Measurements from ENCODE around the gene NEK4. TPM values are rescaled to one million over a fixed set of nuclear protein-coding genes. Genes with fewer than 3 reads are reported as not detected.

Gene NEK4
- polyA plus RNA-seq, 1 donor (not counting 4 experiments of a cell fraction or from before 2014, with no cell fraction given), result 13.6 TPM

DNA sequence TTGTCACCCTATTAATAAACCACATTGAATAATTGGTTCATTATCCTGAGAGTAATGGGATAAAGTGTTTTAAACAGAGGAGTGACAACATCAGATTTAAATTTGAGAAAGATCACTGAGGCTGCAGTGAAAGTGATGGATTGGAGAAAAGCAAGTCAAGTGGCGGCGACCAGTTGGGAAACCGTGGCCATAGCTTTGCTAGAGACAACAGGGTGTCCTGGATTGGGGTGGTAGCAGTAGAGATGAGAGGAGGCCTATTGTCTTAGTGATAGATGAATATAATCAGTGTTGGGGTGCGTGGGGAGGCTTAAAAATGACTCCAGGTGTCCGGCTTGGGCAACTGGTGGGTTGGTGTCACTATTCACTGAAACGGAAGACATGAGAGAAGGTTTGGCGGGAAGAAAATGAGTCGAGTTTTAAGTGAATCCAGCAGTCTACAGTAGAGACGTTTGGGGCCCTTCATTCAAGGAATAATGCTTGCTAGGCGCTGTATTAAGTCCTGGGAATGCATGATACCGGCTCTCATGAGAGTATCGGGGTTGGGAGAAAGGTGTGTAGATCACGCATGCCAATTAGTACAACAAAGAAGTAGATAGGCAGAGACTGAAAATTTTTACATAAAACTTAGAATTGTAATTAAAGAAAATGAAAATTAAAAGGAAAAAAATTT, 819 bp downstream of the NEK4 start:
- H3K4me3 ChIP-seq (ENCODE audit: control insufficient read depth in 2 of 3, extremely low read depth in 1 of 3, insufficient read depth in 2 of 3, low read depth in 1 of 3, low read length in 3 of 3), result peak overlapping the region; percentile 71 to 85 (median 81)
- H3K27me3 ChIP-seq (ENCODE audit: control insufficient read depth, extremely low read depth, insufficient read depth, low read length), result no peaks in the 10 kb centered on the region
- FAIRE-seq (no peak), DNase-seq (ENCODE audit: low read depth, low spot score) (no peak)
- H2AFZ ChIP-seq (ENCODE audit: control insufficient read depth, low read length), result peak overlapping the region; percentile 83
- dilution Hi-C loops (cut with MboI; ENCODE audit: extremely low pct_ligation_motif_present, low sequenced_read_pairs), result no loop called here
- no peaks in the 10 kb centered on the region for H4K20me1 ChIP-seq (ENCODE audit: control insufficient read depth, extremely low read depth, insufficient read depth, low read length)
- peak overlapping the region; percentile 79 for H3K9ac ChIP-seq (ENCODE audit: control insufficient read depth, extremely low read depth, insufficient read depth, low read length)
- H3K4me2 ChIP-seq (ENCODE audit: control insufficient read depth, extremely low read depth, insufficient read depth, low read depth, low read length), result peak overlapping the region; percentile 96
- peaks cover 4% of the 10 kb centered on the region in 2 experiments for H3K36me3 ChIP-seq (ENCODE audit: control insufficient read depth in 2 of 2, extremely low read depth in 1 of 2, insufficient read depth in 2 of 2, low read length in 2 of 2)
- H3K27ac ChIP-seq (ENCODE audit: control insufficient read depth, insufficient read depth, low read length), result peak overlapping the region; percentile 65
- no peak for TF ChIP-seq EZH2 (IDR thresholded peaks at IDR 0.05; ENCODE audit: low read length)
- TF ChIP-seq, protein P1, sequence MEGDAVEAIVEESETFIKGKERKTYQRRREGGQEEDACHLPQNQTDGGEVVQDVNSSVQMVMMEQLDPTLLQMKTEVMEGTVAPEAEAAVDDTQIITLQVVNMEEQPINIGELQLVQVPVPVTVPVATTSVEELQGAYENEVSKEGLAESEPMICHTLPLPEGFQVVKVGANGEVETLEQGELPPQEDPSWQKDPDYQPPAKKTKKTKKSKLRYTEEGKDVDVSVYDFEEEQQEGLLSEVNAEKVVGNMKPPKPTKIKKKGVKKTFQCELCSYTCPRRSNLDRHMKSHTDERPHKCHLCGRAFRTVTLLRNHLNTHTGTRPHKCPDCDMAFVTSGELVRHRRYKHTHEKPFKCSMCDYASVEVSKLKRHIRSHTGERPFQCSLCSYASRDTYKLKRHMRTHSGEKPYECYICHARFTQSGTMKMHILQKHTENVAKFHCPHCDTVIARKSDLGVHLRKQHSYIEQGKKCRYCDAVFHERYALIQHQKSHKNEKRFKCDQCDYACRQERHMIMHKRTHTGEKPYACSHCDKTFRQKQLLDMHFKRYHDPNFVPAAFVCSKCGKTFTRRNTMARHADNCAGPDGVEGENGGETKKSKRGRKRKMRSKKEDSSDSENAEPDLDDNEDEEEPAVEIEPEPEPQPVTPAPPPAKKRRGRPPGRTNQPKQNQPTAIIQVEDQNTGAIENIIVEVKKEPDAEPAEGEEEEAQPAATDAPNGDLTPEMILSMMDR (optimal IDR thresholded peaks at IDR 0.05 in 1 of 3, IDR thresholded peaks at IDR 0.05 in 1 of 3, conservative IDR thresholded peaks at IDR 0.05 in 1 of 3; ENCODE audit: extremely low read depth in 1 of 3, insufficient read depth in 2 of 3, low read length in 3 of 3), result no peak
- no peaks in the 10 kb centered on the region for H3K9me1 ChIP-seq (ENCODE audit: control insufficient read depth, extremely low read depth, insufficient read depth, low read length)
- peaks cover 11% of the 10 kb centered on the region for H3K4me1 ChIP-seq (ENCODE audit: control insufficient read depth, extremely low read depth, insufficient read depth, low read length)
- H3K9me3 ChIP-seq (ENCODE audit: control insufficient read depth, low read depth, low read length), result no peaks in the 10 kb centered on the region
- H3K79me2 ChIP-seq (ENCODE audit: control insufficient read depth, insufficient read depth, low read length), result peaks cover 16% of the 10 kb centered on the region

DNA sequence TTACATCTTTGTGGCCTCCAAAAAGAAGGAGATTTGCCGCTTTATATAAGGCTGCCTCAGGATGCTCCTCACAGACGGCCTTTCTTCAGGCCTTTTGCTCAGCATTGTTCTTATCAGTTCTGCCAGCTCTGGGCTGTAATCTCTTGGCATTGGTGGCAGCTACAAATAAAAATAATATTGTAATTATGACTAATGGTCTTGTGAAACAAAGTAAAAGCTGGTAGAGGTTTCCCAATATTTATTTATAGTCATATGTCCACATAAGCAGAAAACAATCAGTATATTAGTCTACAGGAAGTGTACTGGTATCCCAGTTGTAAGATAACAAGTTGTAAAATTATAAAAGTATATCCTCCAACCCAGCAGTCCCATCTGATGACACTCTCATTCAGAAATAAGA, 7.3 kb downstream of the NEK4 start:
- Histone ChIP-seq H3K27ac (ENCODE audit: control insufficient read depth, insufficient read depth, low read length) (no peak overlapping the region), H3K4me1 (ENCODE audit: control insufficient read depth, extremely low read depth, insufficient read depth, low read length) (no peaks in the 10 kb centered on the region), H3K9me1 (ENCODE audit: control insufficient read depth, extremely low read depth, insufficient read depth, low read length) (no peaks in the 10 kb centered on the region), H4K20me1 (ENCODE audit: control insufficient read depth, extremely low read depth, insufficient read depth, low read length) (no peaks in the 10 kb centered on the region), H3K9me3 (ENCODE audit: control insufficient read depth, low read depth, low read length) (no peaks in the 10 kb centered on the region), H3K4me3 (ENCODE audit: control insufficient read depth in 2 of 3, extremely low read depth in 1 of 3, insufficient read depth in 2 of 3, low read depth in 1 of 3, low read length in 3 of 3) (no peak overlapping the region), H3K79me2 (ENCODE audit: control insufficient read depth, insufficient read depth, low read length) (peaks cover 3% of the 10 kb centered on the region), H3K36me3 (ENCODE audit: control insufficient read depth in 2 of 2, extremely low read depth in 1 of 2, insufficient read depth in 2 of 2, low read length in 2 of 2) (peaks cover 4 to 8% of the 10 kb centered on the region in 2 experiments), H2AFZ (ENCODE audit: control insufficient read depth, low read length) (no peak overlapping the region), H3K27me3 (ENCODE audit: control insufficient read depth, extremely low read depth, insufficient read depth, low read length) (no peaks in the 10 kb centered on the region), H3K9ac (ENCODE audit: control insufficient read depth, extremely low read depth, insufficient read depth, low read length) (no peak overlapping the region), H3K4me2 (ENCODE audit: control insufficient read depth, extremely low read depth, insufficient read depth, low read depth, low read length) (no peak overlapping the region)
- DNase-seq (ENCODE audit: low read depth, low spot score) (no peak), FAIRE-seq (no peak)
- dilution Hi-C loops (cut with MboI; ENCODE audit: extremely low pct_ligation_motif_present, low sequenced_read_pairs), result no loop called here
- no peak for TF ChIP-seq EZH2 (IDR thresholded peaks at IDR 0.05; ENCODE audit: low read length)
- TF ChIP-seq, protein P1 (optimal IDR thresholded peaks at IDR 0.05 in 1 of 3, IDR thresholded peaks at IDR 0.05 in 1 of 3, conservative IDR thresholded peaks at IDR 0.05 in 1 of 3; ENCODE audit: extremely low read depth in 1 of 3, insufficient read depth in 2 of 3, low read length in 3 of 3), result no peak
